Trophoblast cell (in vitro differentiated cells and primary cell): ENCODE results near the gene P4HB.

Experiments used
- DNase-seq, 2 donors: peaks; one replicate each; pipeline ENCODE4 v3.0.0-alpha.2; 2016
- H2AFZ ChIP-seq: 2 replicates; pipeline ENCODE4 v1.6.1; 2013; ENCODE audit warnings: low read length, moderate library complexity, mild to moderate bottlenecking; ENCODE audit not compliant: insufficient read depth, poor library complexity
- H2AK5ac ChIP-seq: 2 replicates; pipeline ENCODE4 v1.6.1; 2013; ENCODE audit warnings: mild to moderate bottlenecking, low read length
- H2BK120ac ChIP-seq: 2 replicates; pipeline ENCODE4 v1.6.1; 2013; ENCODE audit warnings: low read length, mild to moderate bottlenecking, moderate library complexity; ENCODE audit not compliant: insufficient read depth, poor library complexity
- H2BK12ac ChIP-seq: 2 replicates; pipeline ENCODE4 v1.6.1; 2013; ENCODE audit warnings: mild to moderate bottlenecking, low read length, moderate library complexity
- H2BK5ac ChIP-seq: 2 replicates; pipeline ENCODE4 v1.6.1; 2013; ENCODE audit warnings: low read length, low read depth, moderate library complexity, mild to moderate bottlenecking; ENCODE audit not compliant: poor library complexity
- H3K14ac ChIP-seq: 2 replicates; pipeline ENCODE4 v1.6.1; 2013; ENCODE audit warnings: mild to moderate bottlenecking, low read length
- H3K18ac ChIP-seq: 2 replicates; pipeline ENCODE4 v1.6.1; 2013; ENCODE audit warnings: mild to moderate bottlenecking, low read length
- H3K23ac ChIP-seq: 2 replicates; pipeline ENCODE4 v1.6.1; 2013; ENCODE audit warnings: low read length
- H3K27ac ChIP-seq: 2 replicates; pipeline ENCODE4 v1.5.1; 2013; ENCODE audit warnings: low read depth, mild to moderate bottlenecking, inconsistent platforms, low read length, moderate library complexity
- H3K27me3 ChIP-seq: 2 replicates; pipeline ENCODE4 v1.6.1; 2013; ENCODE audit warnings: inconsistent platforms, mild to moderate bottlenecking, low read length, moderate library complexity; ENCODE audit not compliant: insufficient read depth
- H3K36me3 ChIP-seq, 2 experiments: 1 replicate in 1 of 2; 2 replicates in 1 of 2; pipeline ENCODE4 v1.6.1; 2013; ENCODE audit warnings: low read length in 2 of 2, mild to moderate bottlenecking in 2 of 2, moderate library complexity in 1 of 2; ENCODE audit not compliant: insufficient read depth in 2 of 2, control insufficient read depth in 1 of 2
- H3K4ac ChIP-seq: 2 replicates; pipeline ENCODE4 v1.6.1; 2013; ENCODE audit warnings: low read depth, mild to moderate bottlenecking, low read length, moderate library complexity
- H3K4me1 ChIP-seq, 2 experiments: 1 replicate in 1 of 2; 2 replicates in 1 of 2; pipeline ENCODE4 v1.6.1; 2013; ENCODE audit warnings: low read length in 2 of 2, mild to moderate bottlenecking in 2 of 2, moderate library complexity in 1 of 2; ENCODE audit not compliant: insufficient read depth in 2 of 2, control insufficient read depth in 1 of 2
- H3K4me2 ChIP-seq: 2 replicates; pipeline ENCODE4 v1.6.1; 2013; ENCODE audit warnings: inconsistent platforms, mild to moderate bottlenecking, low read length, moderate library complexity
- H3K4me3 ChIP-seq: 2 replicates; pipeline ENCODE4 v1.5.1; 2013; ENCODE audit warnings: mild to moderate bottlenecking, low read depth, low read length, inconsistent platforms
- H3K79me1 ChIP-seq: one replicate; pipeline ENCODE4 v1.6.1; 2013; ENCODE audit warnings: low read length
- H3K79me2 ChIP-seq: 2 replicates; pipeline ENCODE4 v1.6.1; 2013; ENCODE audit warnings: low read length, mild to moderate bottlenecking; ENCODE audit not compliant: control insufficient read depth, insufficient read depth, poor library complexity
- H3K9ac ChIP-seq: 2 replicates; pipeline ENCODE4 v1.6.1; 2013; ENCODE audit warnings: mild to moderate bottlenecking, low read length
- H3K9me3 ChIP-seq: 2 replicates; pipeline ENCODE4 v1.6.1; 2013; ENCODE audit warnings: low read depth, mild to moderate bottlenecking, control low read depth, inconsistent platforms, low read length; ENCODE audit not compliant: insufficient read depth
- H4K12ac ChIP-seq: 2 replicates; pipeline ENCODE4 v1.6.1; 2013; ENCODE audit warnings: low read depth, mild to moderate bottlenecking, low read length, moderate library complexity
- H4K8ac ChIP-seq: 2 replicates; pipeline ENCODE4 v1.6.1; 2013; ENCODE audit warnings: low read depth, mild to moderate bottlenecking, low read length, moderate library complexity
- H4K91ac ChIP-seq: one replicate; pipeline ENCODE4 v1.6.1; 2013; ENCODE audit warnings: low read depth, mild to moderate bottlenecking, low read length, moderate library complexity
- WGBS: extraction: QIAGEN DNeasy Blood & Tissue Kit; methylation state at CpG from one replicate; pipeline ENCODE4 v1.1.7; 2013; ENCODE audit warnings: missing lambda C conversion rate; ENCODE audit not compliant: insufficient read length, insufficient coverage; ENCODE audit errors: extremely low coverage; 5-methylcytosine and 5-hydroxymethylcytosine counted together

The P4HB gene

DNA sequence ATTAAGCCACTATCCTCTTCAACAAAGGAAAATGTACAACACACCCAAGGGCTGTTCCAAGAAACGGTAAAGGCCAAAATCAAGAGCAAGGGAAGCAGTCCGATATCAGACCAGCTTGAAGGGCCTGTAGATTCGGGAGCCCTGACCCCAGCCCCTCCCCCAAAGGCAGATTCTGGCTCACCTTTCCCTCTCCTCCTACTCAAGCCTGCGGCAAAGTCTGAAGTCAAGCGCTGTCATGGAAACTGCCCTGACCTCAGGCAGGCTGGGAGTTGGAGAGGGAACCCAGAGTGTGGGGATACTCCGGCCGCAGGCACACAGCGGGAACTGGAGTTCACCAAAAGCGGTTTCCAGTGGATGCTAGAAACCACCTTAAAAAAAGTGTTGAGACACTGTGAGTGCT is 29.3 kb upstream of the P4HB start:
- no peak overlapping the region for H3K18ac ChIP-seq
- H2BK12ac ChIP-seq, result no peak overlapping the region
- no CpG with 5 or more reads among the region's 9 CpGs for WGBS
- H2BK5ac ChIP-seq, result no peak overlapping the region
- peaks cover 6% of the 10 kb centered on the region for H3K9me3 ChIP-seq
- peaks cover 10% of the 10 kb centered on the region for H3K79me1 ChIP-seq
- no peaks in the 10 kb centered on the region for H3K27me3 ChIP-seq
- peak overlapping the region; percentile 100 for H3K4ac ChIP-seq
- no peak overlapping the region for H2BK120ac ChIP-seq
- H2AK5ac ChIP-seq, result no peak overlapping the region
- DNase-seq, result no peak
- H3K27ac ChIP-seq, result no peak overlapping the region
- no peak overlapping the region for H4K91ac ChIP-seq
- peaks cover 57 to 61% of the 10 kb centered on the region in 2 experiments for H3K36me3 ChIP-seq
- H2AFZ ChIP-seq, result no peak overlapping the region
- peaks cover 19% of the 10 kb centered on the region for H3K79me2 ChIP-seq
- H4K8ac ChIP-seq, result no peak overlapping the region
- no peak overlapping the region for H3K9ac ChIP-seq
- H3K4me1 ChIP-seq, result peaks cover 4 to 5% of the 10 kb centered on the region in 2 experiments
- no peak overlapping the region for H3K4me3 ChIP-seq
- no peak overlapping the region for H3K23ac ChIP-seq
- H3K14ac ChIP-seq, result no peak overlapping the region
- H4K12ac ChIP-seq, result no peak overlapping the region
- H3K4me2 ChIP-seq, result peak overlapping the region; percentile 1

DNA sequence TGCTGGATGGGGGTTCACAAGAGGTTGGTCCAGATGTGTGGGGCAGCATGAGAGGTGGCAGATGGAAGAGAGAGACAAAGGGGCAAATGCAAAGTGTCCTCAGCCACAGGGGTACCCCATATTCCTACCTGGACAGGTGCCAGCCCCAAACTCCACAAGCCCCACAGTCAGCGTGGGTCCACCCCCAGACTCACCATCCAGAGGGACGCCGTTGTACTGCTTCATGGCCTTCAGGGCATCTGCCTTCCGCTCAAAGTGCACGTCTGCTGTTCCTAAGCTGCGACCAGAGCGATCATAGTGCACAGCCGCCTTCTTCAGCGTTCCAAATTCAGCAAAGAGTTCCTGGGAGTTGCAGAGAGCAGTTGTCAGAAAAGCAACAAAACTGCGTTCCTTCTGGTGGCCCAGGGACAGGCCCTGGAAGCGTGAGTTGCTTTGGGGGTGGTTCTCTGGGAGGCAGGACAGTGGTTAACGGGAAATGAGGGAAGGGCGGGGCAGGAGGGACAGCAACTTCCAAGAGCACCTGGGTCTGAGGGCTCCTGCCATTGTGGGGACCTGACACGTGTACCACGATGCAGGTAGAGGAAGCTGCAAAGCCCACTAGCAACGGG is 28.8 kb upstream of the P4HB start:
- no peak overlapping the region for H2BK120ac ChIP-seq
- H3K14ac ChIP-seq, result no peak overlapping the region
- H3K36me3 ChIP-seq, result peaks cover 58 to 62% of the 10 kb centered on the region in 2 experiments
- H3K9me3 ChIP-seq, result peaks cover 4% of the 10 kb centered on the region
- no peak overlapping the region for H3K4me3 ChIP-seq
- H2AK5ac ChIP-seq, result no peak overlapping the region
- no peak overlapping the region for H2AFZ ChIP-seq
- no peak overlapping the region for H3K9ac ChIP-seq
- H3K27me3 ChIP-seq, result no peaks in the 10 kb centered on the region
- H4K8ac ChIP-seq, result no peak overlapping the region
- H3K79me1 ChIP-seq, result peaks cover 10% of the 10 kb centered on the region
- H3K23ac ChIP-seq, result no peak overlapping the region
- H3K4ac ChIP-seq, result peak overlapping the region; percentile 6
- H3K27ac ChIP-seq, result no peak overlapping the region
- peaks cover 19% of the 10 kb centered on the region for H3K79me2 ChIP-seq
- no peak overlapping the region for H3K4me2 ChIP-seq
- WGBS, result no CpG with 5 or more reads among the region's 16 CpGs
- H4K91ac ChIP-seq, result no peak overlapping the region
- no peak overlapping the region for H4K12ac ChIP-seq
- peaks cover 4 to 5% of the 10 kb centered on the region in 2 experiments for H3K4me1 ChIP-seq
- H2BK5ac ChIP-seq, result no peak overlapping the region
- no peak overlapping the region for H3K18ac ChIP-seq
- no peak overlapping the region for H2BK12ac ChIP-seq
- no peak for DNase-seq

DNA sequence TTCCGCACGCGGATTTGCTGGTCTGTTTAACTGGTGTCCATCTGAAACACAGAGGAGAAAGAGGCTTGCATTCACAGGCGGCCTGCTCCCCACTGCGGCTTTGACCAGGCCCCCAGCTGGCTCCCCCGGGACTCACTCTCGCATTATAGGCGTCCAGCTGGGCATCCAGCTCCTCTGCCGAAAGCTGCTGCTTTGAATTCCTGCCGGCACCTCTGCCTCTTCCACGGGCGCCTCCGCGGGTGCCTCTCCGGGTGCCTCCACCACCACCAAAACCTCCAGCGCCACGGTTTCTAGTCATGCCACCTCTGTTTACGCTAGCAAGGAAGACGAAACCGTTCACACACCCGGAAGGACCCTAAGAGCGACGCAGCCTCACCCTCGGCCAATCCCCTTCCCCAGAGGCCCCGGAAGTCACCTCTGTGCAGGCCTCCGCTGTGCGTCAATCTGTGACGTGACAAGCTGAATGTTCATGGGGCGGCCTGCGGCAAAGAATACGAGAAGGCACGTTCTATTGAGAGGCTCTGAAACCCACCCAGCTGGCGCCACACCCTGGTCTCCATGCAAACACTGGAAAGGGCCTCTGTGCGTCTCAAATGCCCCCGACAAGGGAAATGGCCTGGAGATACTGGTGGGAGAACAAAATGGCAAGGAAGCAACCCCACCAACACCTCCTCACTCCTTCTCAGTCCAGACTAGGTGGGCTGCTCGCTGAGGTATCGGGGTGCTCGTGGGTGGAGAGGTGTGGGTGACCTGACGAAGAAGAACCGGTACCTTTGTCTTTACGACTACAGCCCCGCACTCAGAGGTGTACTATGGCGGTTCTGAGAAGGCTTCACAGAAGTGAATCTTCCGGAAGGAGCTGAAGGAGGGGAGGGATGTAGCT is 28.0 kb upstream of the P4HB start:
- Histone ChIP-seq H2AFZ (no peak overlapping the region), H4K91ac (no peak overlapping the region), H3K14ac (no peak overlapping the region), H2BK12ac (no peak overlapping the region), H3K4me3 (no peak overlapping the region), H3K9ac (no peak overlapping the region), H3K79me2 (peaks cover 19% of the 10 kb centered on the region), H3K4ac (peak overlapping the region; percentile 3), H3K9me3 (peaks cover 4% of the 10 kb centered on the region), H2BK5ac (no peak overlapping the region), H3K4me1 (peaks cover 4 to 5% of the 10 kb centered on the region in 2 experiments), H2BK120ac (no peak overlapping the region), H4K12ac (no peak overlapping the region), H3K79me1 (peaks cover 10% of the 10 kb centered on the region), H2AK5ac (no peak overlapping the region), H3K27ac (no peak overlapping the region), H4K8ac (no peak overlapping the region), H3K23ac (no peak overlapping the region), H3K4me2 (no peak overlapping the region), H3K36me3 (peaks cover 55 to 66% of the 10 kb centered on the region in 2 experiments), H3K18ac (no peak overlapping the region), H3K27me3 (no peaks in the 10 kb centered on the region)
- DNase-seq, result no peak
- WGBS, result no CpG with 5 or more reads among the region's 44 CpGs

DNA sequence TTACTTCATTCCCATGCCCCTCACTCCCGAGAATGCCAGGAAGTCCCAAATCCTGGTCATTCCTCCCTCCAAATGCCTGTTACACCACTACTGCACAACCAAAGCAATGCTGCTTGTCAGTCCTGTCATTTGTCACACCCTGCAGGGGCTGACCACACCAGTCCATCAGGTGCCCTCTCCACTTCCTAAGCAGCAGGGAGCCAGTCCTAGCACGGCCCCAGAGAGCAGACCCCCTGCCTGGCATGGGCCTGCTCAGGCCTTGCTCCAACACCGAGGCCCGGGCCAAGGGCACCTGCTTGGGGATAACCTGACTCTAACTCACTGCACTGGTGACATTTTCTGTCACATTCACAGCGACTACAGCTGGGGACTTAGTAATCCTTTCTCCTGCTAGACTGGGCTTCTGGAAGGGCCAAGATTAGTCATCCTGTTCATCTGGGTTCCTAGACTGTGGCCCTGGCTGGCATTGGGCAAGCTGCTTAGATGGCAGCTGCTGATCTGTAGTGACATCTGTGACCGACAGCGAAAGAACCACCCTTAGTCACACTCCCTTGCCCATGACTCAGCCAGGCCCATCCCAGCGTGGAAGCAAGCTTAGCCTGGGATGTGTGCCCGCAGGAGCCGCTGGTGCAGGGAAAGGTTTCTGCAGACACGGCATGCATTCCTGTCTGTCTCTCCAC is 25.7 kb upstream of the P4HB start:
- peaks cover 60 to 72% of the 10 kb centered on the region in 2 experiments for H3K36me3 ChIP-seq
- peaks cover 10% of the 10 kb centered on the region for H3K79me2 ChIP-seq
- H4K12ac ChIP-seq, result no peak overlapping the region
- peaks cover 4 to 5% of the 10 kb centered on the region in 2 experiments for H3K4me1 ChIP-seq
- whole genome bisulfite sequencing, result no CpG with 5 or more reads among the region's 11 CpGs
- H4K91ac ChIP-seq, result no peak overlapping the region
- H3K23ac ChIP-seq, result no peak overlapping the region
- no peak overlapping the region for H4K8ac ChIP-seq
- H3K18ac ChIP-seq, result no peak overlapping the region
- H2AFZ ChIP-seq, result no peak overlapping the region
- no peak overlapping the region for H3K9ac ChIP-seq
- H2BK12ac ChIP-seq, result no peak overlapping the region
- H3K27me3 ChIP-seq, result no peaks in the 10 kb centered on the region
- H2AK5ac ChIP-seq, result no peak overlapping the region
- peaks cover 4% of the 10 kb centered on the region for H3K79me1 ChIP-seq
- no peak overlapping the region for H3K14ac ChIP-seq
- H3K4me2 ChIP-seq, result no peak overlapping the region
- no peak overlapping the region for H2BK5ac ChIP-seq
- H3K4ac ChIP-seq, result no peak overlapping the region
- H2BK120ac ChIP-seq, result no peak overlapping the region
- H3K27ac ChIP-seq, result no peak overlapping the region
- peak; percentile 94 to 96 for DNase-seq
- H3K4me3 ChIP-seq, result peak overlapping the region; percentile 49
- H3K9me3 ChIP-seq, result peaks cover 4% of the 10 kb centered on the region
